ENCODE results near the gene RHOBTB3. TPM values are rescaled to one million over a fixed set of nuclear protein-coding genes. Genes with fewer than 3 reads are reported as not detected.
"Not testable (repeated sequence)": the region's sequence is repeated elsewhere in the genome, so short reads cannot be mapped to it uniquely, and the experiment has no call there.

RHOBTB3 gene
- total and polyA plus RNA-seq, 12 donors = 15.0 to 124 (median 90.4) TPM

- Histone ChIP-seq H3K27me3 (no peaks in the 10 kb centered on the region), H3K36me3 (peaks cover 0 to 41% (median 15%) of the 10 kb centered on the region in 9 donors), H3K4me3 (no peak overlapping the region), H3K4me1 (peaks cover 11 to 77% (median 53%) of the 10 kb centered on the region in 9 donors), H3K27ac (peak overlapping the region in 9 of 10 donors; percentile 73 to 89 (median 84)), H3K9me3 (peaks cover 0 to under 1% (median 0%) of the 10 kb centered on the region in 11 donors)
- peak in 2 of 8 donors; percentile 31 for ATAC-seq
- intact Hi-C loops (cut with DNase I) = no loop called here
- no peak for DNase-seq
- WGBS, 2 donors = 34 to 47% methylated on average over 5 of the region's 5 CpGs
- TF ChIP-seq, protein P1, sequence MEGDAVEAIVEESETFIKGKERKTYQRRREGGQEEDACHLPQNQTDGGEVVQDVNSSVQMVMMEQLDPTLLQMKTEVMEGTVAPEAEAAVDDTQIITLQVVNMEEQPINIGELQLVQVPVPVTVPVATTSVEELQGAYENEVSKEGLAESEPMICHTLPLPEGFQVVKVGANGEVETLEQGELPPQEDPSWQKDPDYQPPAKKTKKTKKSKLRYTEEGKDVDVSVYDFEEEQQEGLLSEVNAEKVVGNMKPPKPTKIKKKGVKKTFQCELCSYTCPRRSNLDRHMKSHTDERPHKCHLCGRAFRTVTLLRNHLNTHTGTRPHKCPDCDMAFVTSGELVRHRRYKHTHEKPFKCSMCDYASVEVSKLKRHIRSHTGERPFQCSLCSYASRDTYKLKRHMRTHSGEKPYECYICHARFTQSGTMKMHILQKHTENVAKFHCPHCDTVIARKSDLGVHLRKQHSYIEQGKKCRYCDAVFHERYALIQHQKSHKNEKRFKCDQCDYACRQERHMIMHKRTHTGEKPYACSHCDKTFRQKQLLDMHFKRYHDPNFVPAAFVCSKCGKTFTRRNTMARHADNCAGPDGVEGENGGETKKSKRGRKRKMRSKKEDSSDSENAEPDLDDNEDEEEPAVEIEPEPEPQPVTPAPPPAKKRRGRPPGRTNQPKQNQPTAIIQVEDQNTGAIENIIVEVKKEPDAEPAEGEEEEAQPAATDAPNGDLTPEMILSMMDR (IDR thresholded peaks at IDR 0.05) = no peak
Measured at GRCh38 chr5:95810305-95811125, 79.4 kb downstream of the RHOBTB3 start.

GRCh38 chr5:95811126-95811423 is 79.9 kb downstream of the RHOBTB3 start:
- H3K4me3 ChIP-seq; H3K9me3 ChIP-seq; ATAC-seq; intact Hi-C loops (cut with DNase I); DNase-seq; H3K27me3 ChIP-seq: not testable (repeated sequence)
- H3K27ac ChIP-seq = peak overlapping the region in 7 of 10 donors; percentile 73 to 89 (median 85)
- peaks cover 0 to 47% (median 21%) of the 10 kb centered on the region in 9 donors for H3K36me3 ChIP-seq
- 71 to 78% methylated on average over 6 of the region's 6 CpGs for WGBS, 2 donors
- H3K4me1 ChIP-seq = peaks cover 11 to 82% (median 53%) of the 10 kb centered on the region in 9 donors

- peaks cover 0 to 52% (median 21%) of the 10 kb centered on the region in 9 donors for H3K36me3 ChIP-seq
- DNase-seq; intact Hi-C loops (cut with DNase I); H3K27me3 ChIP-seq; H3K9me3 ChIP-seq; H3K4me3 ChIP-seq; ATAC-seq: not testable (repeated sequence)
- peak overlapping the region in 7 of 10 donors; percentile 15 to 89 (median 42) for H3K27ac ChIP-seq
- H3K4me1 ChIP-seq = peaks cover 11 to 87% (median 54%) of the 10 kb centered on the region in 9 donors
- 86 to 89% methylated on average over 13 of the region's 13 CpGs for WGBS, 2 donors
Measured at GRCh38 chr5:95811461-95812073, 80.4 kb downstream of the RHOBTB3 start.

GRCh38 chr5:95812074-95812471 is 80.9 kb downstream of the RHOBTB3 start:
- TF ChIP-seq, protein P1 (IDR thresholded peaks at IDR 0.05) = no peak
- DNase-seq = no peak
- no peaks in the 10 kb centered on the region for H3K9me3 ChIP-seq
- H3K4me3 ChIP-seq = no peak overlapping the region
- H3K27ac ChIP-seq = peak overlapping the region in 8 of 10 donors; percentile 1 to 50 (median 38)
- H3K36me3 ChIP-seq = peaks cover 0 to 57% (median 21%) of the 10 kb centered on the region in 9 donors
- ATAC-seq = peak in 4 of 8 donors; percentile 5 to 43 (median 30)
- intact Hi-C loops (cut with DNase I) = no loop called here
- 19 to 22% methylated on average over 6 of the region's 6 CpGs for WGBS, 2 donors
- H3K4me1 ChIP-seq = peaks cover 11 to 92% (median 56%) of the 10 kb centered on the region in 9 donors
- no peaks in the 10 kb centered on the region for H3K27me3 ChIP-seq

DNA sequence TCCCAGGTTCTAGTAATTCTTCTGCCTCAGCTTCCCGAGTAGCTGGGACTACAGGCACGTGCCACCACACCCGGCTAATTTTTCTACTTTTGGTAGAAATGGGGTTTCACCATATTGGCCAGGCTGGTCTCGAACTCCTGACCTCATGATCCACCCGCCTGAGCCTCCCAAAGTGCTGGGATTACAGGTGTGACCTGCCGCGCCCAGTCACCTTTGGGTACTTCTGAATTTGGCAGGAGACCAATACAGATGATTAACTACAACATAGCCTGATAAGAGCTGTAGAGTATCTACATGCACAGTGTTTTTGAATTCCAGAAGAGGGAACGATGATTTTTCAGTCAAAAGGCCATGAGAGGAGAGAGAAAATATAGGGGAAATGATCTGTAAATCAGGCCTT is 81.9 kb downstream of the RHOBTB3 start:
- WGBS, 2 donors = 90% methylated on average over 8 of the region's 8 CpGs
- intact Hi-C loops (cut with DNase I); H3K9me3 ChIP-seq; H3K27me3 ChIP-seq; H3K4me3 ChIP-seq; DNase-seq; ATAC-seq: not testable (repeated sequence)
- Histone ChIP-seq H3K27ac (peak overlapping the region in 2 of 10 donors; percentile 7 to 15), H3K4me1 (peaks cover 13 to 94% (median 62%) of the 10 kb centered on the region in 9 donors), H3K36me3 (peaks cover 0 to 63% (median 21%) of the 10 kb centered on the region in 9 donors)
